Glomerular visceral epithelial cell (primary cell): ENCODE measurements around the gene SLC6A7.
"Not testable (repeated sequence)": the region's sequence is repeated elsewhere in the genome, so short reads cannot be mapped to it uniquely, and the experiment has no call there.

Experiments used
- DNase-seq: peaks from one replicate; pipeline ENCODE4 v3.0.0-alpha.2; 2016; ENCODE audit errors: extremely low spot score

The SLC6A7 gene

GRCh38 chr5:150241298-150242160, 51.7 kb downstream of the SLC6A7 start:
- no peak for DNase-seq

GRCh38 chr5:150242251-150242894, 52.5 kb downstream of the SLC6A7 start:
- DNase-seq, result no peak

GRCh38 chr5:150243590-150243989, 53.7 kb downstream of the SLC6A7 start:
- no peak for DNase-seq

- no peak for DNase-seq
Measured at GRCh38 chr5:150244209-150244608, 54.3 kb downstream of the SLC6A7 start.

- no peak for DNase-seq
Measured at GRCh38 chr5:150245111-150245789, 55.4 kb downstream of the SLC6A7 start.

- no peak for DNase-seq
Measured at GRCh38 chr5:150245808-150246207, 55.9 kb downstream of the SLC6A7 start.

GRCh38 chr5:150246429-150246828, 56.6 kb downstream of the SLC6A7 start:
- DNase-seq, result no peak

- DNase-seq, result no peak
Measured at GRCh38 chr5:150246835-150247234, 57.0 kb downstream of the SLC6A7 start.

- DNase-seq, result no peak
Measured at GRCh38 chr5:150247726-150248125, 57.9 kb downstream of the SLC6A7 start.

- not testable (repeated sequence) for DNase-seq
Measured at GRCh38 chr5:150248493-150248892, 58.6 kb downstream of the SLC6A7 start.

GRCh38 chr5:150248946-150249345, 59.1 kb downstream of the SLC6A7 start:
- no peak for DNase-seq

- no peak for DNase-seq
Measured at GRCh38 chr5:150249744-150250143, 59.9 kb downstream of the SLC6A7 start.

GRCh38 chr5:150251504-150251903, 61.6 kb downstream of the SLC6A7 start:
- DNase-seq, result no peak

GRCh38 chr5:150252489-150252888, 62.6 kb downstream of the SLC6A7 start:
- DNase-seq, result no peak

GRCh38 chr5:150253416-150254208, 63.8 kb downstream of the SLC6A7 start:
- DNase-seq, result no peak

- DNase-seq, result no peak
Measured at GRCh38 chr5:150254363-150254762, 64.5 kb downstream of the SLC6A7 start.

GRCh38 chr5:150254774-150255173, 64.9 kb downstream of the SLC6A7 start:
- no peak for DNase-seq

- no peak for DNase-seq
Measured at GRCh38 chr5:150255659-150256409, 66.0 kb downstream of the SLC6A7 start.

- no peak for DNase-seq
Measured at GRCh38 chr5:150256410-150257064, 66.7 kb downstream of the SLC6A7 start.

- DNase-seq, result no peak
Measured at GRCh38 chr5:150257424-150257823, 67.6 kb downstream of the SLC6A7 start.

GRCh38 chr5:150258130-150258529, 68.3 kb downstream of the SLC6A7 start:
- peak; percentile 17 for DNase-seq
